ENCODE measurements around the gene KIAA0232. TPM values are rescaled to one million over a fixed set of nuclear protein-coding genes. Genes with fewer than 3 reads are reported as not detected.

Gene KIAA0232
- total and polyA plus RNA-seq, 9 of the 15 experiments (the other 6 are each of a cell fraction or from before 2014, with no cell fraction given), result 3.5 to 17.4 (median 13.0) TPM

DNA sequence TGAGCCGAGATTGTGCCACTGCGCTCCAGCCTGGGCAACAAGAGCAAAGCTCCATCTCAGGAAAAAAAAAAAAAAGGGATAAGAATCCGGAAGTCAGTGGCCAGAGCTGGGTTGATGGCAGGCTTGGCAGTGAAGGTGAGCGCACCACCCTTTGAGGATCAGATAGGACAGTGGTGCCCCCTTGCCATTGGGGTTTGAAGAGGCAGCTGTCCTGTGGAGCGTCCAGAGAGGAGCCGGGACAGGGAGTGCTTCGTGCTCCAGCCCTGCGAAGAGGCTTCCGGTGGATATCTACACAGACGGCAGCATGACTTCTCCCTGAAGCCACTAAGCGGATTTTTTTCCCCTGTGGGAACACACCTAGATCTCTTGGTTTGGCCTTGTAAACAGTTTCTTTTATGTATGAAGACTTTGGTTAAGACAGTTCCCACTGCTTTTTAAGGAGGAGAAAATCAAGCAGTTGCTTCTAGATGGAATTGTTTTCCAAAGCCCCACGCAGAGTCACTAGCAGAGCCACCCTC is 133.6 kb downstream of the KIAA0232 start:
- POLR2A ChIA-PET, result interaction anchor here (0.5 to 2.8 kb wide), 8 partner anchors 7 to 232 kb away, joined by 3 to 28 read pairs (median 4); no protein-coding TSS in a partner anchor
- peak overlapping the region; percentile 15; the same call in 1 of the 2 replicates for H3K4me3 ChIP-seq
- peaks cover 68 to 69% of the 10 kb centered on the region in 2 experiments for H3K4me1 ChIP-seq (replicated peaks in 1 of 2; ENCODE audit: control insufficient read depth in 2 of 2, insufficient read depth in 2 of 2, low read length in 2 of 2)
- intact Hi-C loops (cut with micrococcal nuclease) (loop anchor here (1.0 to 2.0 kb wide), 3 partner anchors 8 to 71 kb away; no protein-coding TSS in a partner anchor), in situ Hi-C loops (cut with MboI) (no loop called here)
- no peaks in the 10 kb centered on the region for H3K9me3 ChIP-seq (replicated peaks; ENCODE audit: control insufficient read depth, insufficient read depth, low read depth, low read length)
- peak overlapping the region; percentile 97 for H3K27ac ChIP-seq (ENCODE audit: extremely low read depth, low read depth, low read length)
- H2AFZ ChIP-seq (ENCODE audit: low read depth, low read length), result peak overlapping the region; percentile 20; the same call in 1 of the 2 replicates
- no peaks in the 10 kb centered on the region for H3K9me1 ChIP-seq (ENCODE audit: control insufficient read depth, insufficient read depth, low read length)
- BruUV-seq (replicated peaks), result TSS peak; percentile 62
- H3K9ac ChIP-seq (ENCODE audit: insufficient read depth in 1 of 2, low read depth in 2 of 2, low read length in 2 of 2), result peak overlapping the region; percentile 74 to 88
- DNase-seq (ENCODE audit: extremely low read depth in 1 of 4, low spot score in 3 of 4), result no peak
- FAIRE-seq, result no peak
- ATAC-seq, result peak; percentile 18
- peaks cover 37% of the 10 kb centered on the region; the same call in 2 of the 3 replicates for H3K36me3 ChIP-seq (ENCODE audit: control insufficient read depth, insufficient read depth, low read length)
- 5% methylated on average over 10 of the region's 12 CpGs for WGBS (ENCODE audit: insufficient coverage, low coverage, missing lambda C conversion rate)
- H3K4me2 ChIP-seq (ENCODE audit: insufficient read depth, low read length), result peak overlapping the region; percentile 74
- CTCF ChIA-PET (ENCODE audit: low intra/inter-chr PET ratio), result interaction anchor here (0.6 kb wide), 1 partner anchor 18 kb away, joined by 4 read pairs; no protein-coding TSS in a partner anchor
- no peaks in the 10 kb centered on the region; a peak in 1 of 5 replicates for H3K27me3 ChIP-seq (ENCODE audit: control insufficient read depth in 2 of 2, insufficient read depth in 2 of 2, low read length in 2 of 2)
- H3K79me2 ChIP-seq (ENCODE audit: control insufficient read depth, insufficient read depth, low read length), result peaks cover 94% of the 10 kb centered on the region
- H4K20me1 ChIP-seq (replicated peaks; ENCODE audit: control insufficient read depth, insufficient read depth, low read length), result no peaks in the 10 kb centered on the region
- TF ChIP-seq ARID4B (CRISPR knock-in tag; IDR thresholded peaks at IDR 0.05) (peak; percentile 12; the same call in 1 of the 2 replicates), ILF3 (IDR thresholded peaks at IDR 0.05; ENCODE audit: borderline replicate concordance) (no peak), POLR2G (IDR thresholded peaks at IDR 0.05; ENCODE audit: low read depth, low read length) (0 out of 2 replicates have a peak, but pooled peaks have one; percentile 13), ZC3H4 (CRISPR knock-in tag; IDR thresholded peaks at IDR 0.05; ENCODE audit: borderline replicate concordance) (peak; percentile 75; the same call in 1 of the 2 replicates), XRCC4 (IDR thresholded peaks at IDR 0.05; ENCODE audit: extremely low read depth, insufficient read depth, insufficient read length) (no peak), ZNF217 (CRISPR knock-in tag; IDR thresholded peaks at IDR 0.05) (no peak), ZSCAN29 (IDR thresholded peaks at IDR 0.05) (peak; percentile 81), ELF4 (CRISPR knock-in tag; IDR thresholded peaks at IDR 0.05) (no peak), KLF6 (CRISPR knock-in tag; IDR thresholded peaks at IDR 0.05; ENCODE audit: borderline replicate concordance) (peak; percentile 56; the same call in 1 of the 2 replicates), HIVEP1 (CRISPR knock-in tag; IDR thresholded peaks at IDR 0.05) (0 out of 2 replicates have a peak, but pooled peaks have one; percentile 55)
- TF ChIP-seq, protein P1, sequence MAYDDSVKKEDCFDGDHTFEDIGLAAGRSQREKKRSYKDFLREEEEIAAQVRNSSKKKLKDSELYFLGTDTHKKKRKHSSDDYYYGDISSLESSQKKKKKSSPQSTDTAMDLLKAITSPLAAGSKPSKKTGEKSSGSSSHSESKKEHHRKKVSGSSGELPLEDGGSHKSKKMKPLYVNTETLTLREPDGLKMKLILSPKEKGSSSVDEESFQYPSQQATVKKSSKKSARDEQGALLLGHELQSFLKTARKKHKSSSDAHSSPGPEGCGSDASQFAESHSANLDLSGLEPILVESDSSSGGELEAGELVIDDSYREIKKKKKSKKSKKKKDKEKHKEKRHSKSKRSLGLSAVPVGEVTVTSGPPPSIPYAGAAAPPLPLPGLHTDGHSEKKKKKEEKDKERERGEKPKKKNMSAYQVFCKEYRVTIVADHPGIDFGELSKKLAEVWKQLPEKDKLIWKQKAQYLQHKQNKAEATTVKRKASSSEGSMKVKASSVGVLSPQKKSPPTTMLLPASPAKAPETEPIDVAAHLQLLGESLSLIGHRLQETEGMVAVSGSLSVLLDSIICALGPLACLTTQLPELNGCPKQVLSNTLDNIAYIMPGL (CRISPR knock-in tag; IDR thresholded peaks at IDR 0.05), result no peak
- TF ChIP-seq, protein P2, sequence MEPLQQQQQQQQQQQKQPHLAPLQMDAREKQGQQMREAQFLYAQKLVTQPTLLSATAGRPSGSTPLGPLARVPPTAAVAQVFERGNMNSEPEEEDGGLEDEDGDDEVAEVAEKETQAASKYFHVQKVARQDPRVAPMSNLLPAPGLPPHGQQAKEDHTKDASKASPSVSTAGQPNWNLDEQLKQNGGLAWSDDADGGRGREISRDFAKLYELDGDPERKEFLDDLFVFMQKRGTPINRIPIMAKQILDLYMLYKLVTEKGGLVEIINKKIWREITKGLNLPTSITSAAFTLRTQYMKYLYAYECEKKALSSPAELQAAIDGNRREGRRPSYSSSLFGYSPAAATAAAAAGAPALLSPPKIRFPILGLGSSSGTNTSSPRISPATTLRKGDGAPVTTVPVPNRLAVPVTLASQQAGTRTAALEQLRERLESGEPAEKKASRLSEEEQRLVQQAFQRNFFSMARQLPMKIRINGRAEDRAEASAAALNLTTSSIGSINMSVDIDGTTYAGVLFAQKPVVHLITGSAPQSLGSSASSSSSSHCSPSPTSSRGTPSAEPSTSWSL (CRISPR knock-in tag; IDR thresholded peaks at IDR 0.05; ENCODE audit: borderline replicate concordance), result peak; percentile 13; the same call in 1 of the 2 replicates

All from K562 (cell line).